Measurements from ENCODE around the gene PAX6.

PAX6 gene

GRCh38 chr11:31810779-31811647, at the start of gene PAX6:
Gene PAX6, minus strand, starts transcription at chr11:31811322. Its CDS starts 4,911 bp downstream, at chr11:31806411.
- DNase-seq (ENCODE audit: low spot score) (no peak), FAIRE-seq (no peak)

- no peak for FAIRE-seq
- no peak for DNase-seq (ENCODE audit: low spot score)
These were observed 49.3 kb upstream of the PAX6 start for GRCh38 chr11:31860391-31860790.

GRCh38 chr11:31856248-31856647, 45.1 kb upstream of the PAX6 start:
- FAIRE-seq = no peak
- no peak for DNase-seq (ENCODE audit: low spot score)

- DNase-seq (ENCODE audit: low spot score) = no peak
- no peak for FAIRE-seq
These were observed 44.3 kb upstream of the PAX6 start for GRCh38 chr11:31855466-31855865.

GRCh38 chr11:31850365-31850764, 39.2 kb upstream of the PAX6 start:
- FAIRE-seq = no peak
- DNase-seq (ENCODE audit: low spot score) = no peak

GRCh38 chr11:31847761-31848160, 36.6 kb upstream of the PAX6 start:
- DNase-seq (ENCODE audit: low spot score) = no peak
- no peak for FAIRE-seq

GRCh38 chr11:31845331-31845730, 34.2 kb upstream of the PAX6 start:
- DNase-seq (ENCODE audit: low spot score) (no peak), FAIRE-seq (no peak)

GRCh38 chr11:31844351-31844750, 33.2 kb upstream of the PAX6 start:
- no peak for FAIRE-seq

GRCh38 chr11:31841435-31841834, 30.3 kb upstream of the PAX6 start:
- DNase-seq (ENCODE audit: low spot score) = no peak
- no peak for FAIRE-seq

More at GRCh38 chr11:31844351-31844750, 33.2 kb upstream of the PAX6 start:
- DNase-seq (ENCODE audit: low spot score) = no peak

GRCh38 chr11:31834237-31834636, 23.1 kb upstream of the PAX6 start:
- no peak for DNase-seq (ENCODE audit: low spot score)
- no peak for FAIRE-seq

GRCh38 chr11:31830406-31830805, 19.3 kb upstream of the PAX6 start:
- no peak for DNase-seq (ENCODE audit: low spot score)
- FAIRE-seq = no peak

GRCh38 chr11:31828217-31828616, 17.1 kb upstream of the PAX6 start:
- no peak for DNase-seq (ENCODE audit: low spot score)
- no peak for FAIRE-seq

GRCh38 chr11:31827455-31828206, 16.5 kb upstream of the PAX6 start:
- DNase-seq (ENCODE audit: low spot score) = no peak
- FAIRE-seq = no peak

GRCh38 chr11:31826536-31827438, 15.7 kb upstream of the PAX6 start:
- DNase-seq (ENCODE audit: low spot score) = no peak

GRCh38 chr11:31825838-31826484, 14.8 kb upstream of the PAX6 start:
- DNase-seq (ENCODE audit: low spot score) = no peak
- FAIRE-seq = no peak

More at GRCh38 chr11:31826536-31827438, 15.7 kb upstream of the PAX6 start:
- FAIRE-seq = no peak

- FAIRE-seq (no peak), DNase-seq (ENCODE audit: low spot score) (no peak)
These were observed 14.0 kb upstream of the PAX6 start for GRCh38 chr11:31824879-31825837.

GRCh38 chr11:31824332-31824878, 13.3 kb upstream of the PAX6 start:
- FAIRE-seq (no peak), DNase-seq (ENCODE audit: low spot score) (no peak)

- FAIRE-seq = no peak
These were observed 12.7 kb upstream of the PAX6 start for GRCh38 chr11:31823644-31824331.

More at GRCh38 chr11:31823644-31824331, 12.7 kb upstream of the PAX6 start:
- no peak for DNase-seq (ENCODE audit: low spot score)
